CD1c-positive myeloid dendritic cell (primary cell): ENCODE measurements around the gene STRIP1.

Experiments used
- DNase-seq: peaks from one replicate; pipeline ENCODE4 v3.0.0-alpha.2; 2016; ENCODE audit errors: extremely low spot score

STRIP1 gene

GRCh38 chr1:110049801-110050601 is 15.6 kb downstream of the STRIP1 start:
- DNase-seq: no peak

- DNase-seq: no peak
Measured at GRCh38 chr1:110050602-110051261, 16.3 kb downstream of the STRIP1 start.

DNA sequence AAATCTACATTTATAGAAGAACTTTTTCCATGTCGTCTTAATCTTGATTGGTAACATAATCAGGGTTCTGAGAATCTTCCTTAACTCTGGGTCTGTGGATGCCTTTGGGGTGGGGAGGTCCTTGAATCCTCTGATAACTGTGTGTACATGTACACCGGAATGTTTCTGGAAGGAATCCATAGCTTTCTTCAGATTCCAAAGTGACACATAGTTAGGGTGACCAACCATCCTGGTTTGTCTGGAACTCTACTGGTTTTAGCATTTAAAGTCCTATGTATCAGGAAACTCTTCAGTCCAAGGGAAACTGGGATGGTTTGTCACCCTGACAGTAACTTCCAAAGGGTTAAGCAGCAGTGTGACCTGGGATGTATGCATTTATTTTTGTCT is 16.8 kb downstream of the STRIP1 start:
- DNase-seq: no peak

- DNase-seq: peak; percentile 64
Measured at GRCh38 chr1:110053552-110054428, 19.4 kb downstream of the STRIP1 start.

GRCh38 chr1:110055493-110056284 is 21.3 kb downstream of the STRIP1 start:
- no peak for DNase-seq

DNA sequence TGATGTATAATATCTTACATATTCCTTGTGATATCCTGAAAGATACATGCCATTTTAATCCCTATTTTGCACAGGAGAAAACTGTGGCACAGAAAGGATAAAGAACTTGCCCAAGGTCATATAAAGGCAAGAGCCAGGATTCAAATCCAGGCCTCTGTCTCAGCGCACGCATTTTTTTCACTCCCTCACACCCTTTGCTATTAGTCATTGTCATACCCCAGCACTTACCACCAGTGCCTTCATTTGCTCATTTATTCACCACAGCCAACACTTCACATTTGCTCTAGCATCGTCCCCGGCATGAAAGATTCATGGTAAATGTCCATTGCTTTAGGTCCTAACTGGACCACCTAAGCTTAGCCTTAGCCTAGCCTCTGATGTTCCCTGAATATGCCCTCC is 21.9 kb downstream of the STRIP1 start:
- no peak for DNase-seq

DNA sequence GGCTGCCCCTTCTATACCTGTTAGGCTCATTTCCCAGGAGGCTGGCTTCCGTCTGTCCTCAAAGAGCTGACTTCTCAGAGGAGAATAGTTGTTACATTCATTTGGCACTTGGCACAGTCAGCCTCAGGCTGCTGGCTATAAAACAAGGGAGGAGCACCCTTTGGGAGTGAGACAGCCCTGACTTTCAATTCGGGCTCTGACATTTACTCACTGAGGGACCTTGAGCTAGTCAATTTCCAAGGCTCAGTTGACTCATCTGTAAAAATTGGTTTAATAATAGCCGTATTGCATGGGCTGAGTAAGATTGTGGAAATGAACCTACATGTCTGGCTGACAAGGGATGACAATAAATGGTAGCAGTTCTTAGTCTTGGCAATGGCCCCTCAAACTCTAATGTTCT is 22.4 kb downstream of the STRIP1 start:
- no peak for DNase-seq

- peak; percentile 81 for DNase-seq
Measured at GRCh38 chr1:110057963-110058518, 23.6 kb downstream of the STRIP1 start.

- no peak for DNase-seq
Measured at GRCh38 chr1:110058591-110058990, 24.2 kb downstream of the STRIP1 start.

GRCh38 chr1:110059133-110059863 is 24.9 kb downstream of the STRIP1 start:
- no peak for DNase-seq

DNA sequence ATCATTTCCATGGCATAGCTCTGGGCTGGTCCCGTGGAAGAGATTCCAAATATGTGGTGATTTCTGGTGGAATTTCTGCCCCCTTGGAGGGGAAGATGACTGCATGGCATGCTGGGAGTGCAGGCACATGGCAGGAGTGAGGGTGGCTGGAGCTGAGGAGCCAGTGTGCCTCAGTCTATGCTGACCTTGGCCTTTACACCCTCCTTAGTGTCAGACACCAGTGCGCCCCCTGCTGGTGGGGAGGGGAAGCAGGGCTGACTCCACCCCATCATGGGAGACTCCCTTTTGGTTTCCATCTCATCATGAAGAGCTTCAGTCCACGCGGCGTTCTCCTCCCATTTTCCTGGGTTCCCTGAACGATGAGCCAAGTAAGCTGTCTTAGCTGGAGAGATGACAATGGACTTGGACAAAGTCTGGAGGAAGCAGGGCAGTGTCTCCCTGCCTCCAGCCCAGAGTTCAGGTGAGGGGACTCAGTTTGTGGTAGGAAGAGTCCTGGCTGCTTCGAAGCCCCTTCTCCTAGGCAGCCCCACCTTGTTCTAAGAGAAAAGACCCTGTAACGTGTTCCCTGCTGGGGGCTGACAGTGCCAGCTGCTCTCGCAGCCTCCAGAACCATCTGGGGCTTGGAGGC is 25.7 kb downstream of the STRIP1 start:
- DNase-seq: peak; percentile 72

GRCh38 chr1:110060662-110061060 is 26.2 kb downstream of the STRIP1 start:
- no peak for DNase-seq

DNA sequence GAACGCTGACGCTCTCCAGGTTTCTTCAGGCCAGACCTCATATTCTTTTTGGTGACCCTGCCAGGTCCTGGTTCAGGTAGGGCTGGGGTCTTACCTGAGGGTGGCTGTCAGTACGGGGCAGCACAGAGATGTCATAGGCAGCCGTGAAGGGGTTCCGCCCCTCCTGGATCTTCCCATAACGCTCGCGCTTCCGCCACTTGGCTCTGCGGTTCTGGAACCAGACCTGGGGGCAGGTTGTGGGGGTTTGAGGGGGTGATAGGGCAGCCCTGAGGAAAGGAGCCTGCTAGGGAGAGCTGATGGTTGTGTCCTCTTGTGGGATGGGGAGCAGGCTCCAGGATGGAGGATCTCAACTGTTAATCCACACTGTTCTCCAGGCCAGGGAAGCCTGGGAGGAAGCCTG is 26.9 kb downstream of the STRIP1 start:
- no peak for DNase-seq

GRCh38 chr1:110062612-110063011 is 28.2 kb downstream of the STRIP1 start:
- no peak for DNase-seq

GRCh38 chr1:110063781-110064180 is 29.4 kb downstream of the STRIP1 start:
- DNase-seq: no peak

DNA sequence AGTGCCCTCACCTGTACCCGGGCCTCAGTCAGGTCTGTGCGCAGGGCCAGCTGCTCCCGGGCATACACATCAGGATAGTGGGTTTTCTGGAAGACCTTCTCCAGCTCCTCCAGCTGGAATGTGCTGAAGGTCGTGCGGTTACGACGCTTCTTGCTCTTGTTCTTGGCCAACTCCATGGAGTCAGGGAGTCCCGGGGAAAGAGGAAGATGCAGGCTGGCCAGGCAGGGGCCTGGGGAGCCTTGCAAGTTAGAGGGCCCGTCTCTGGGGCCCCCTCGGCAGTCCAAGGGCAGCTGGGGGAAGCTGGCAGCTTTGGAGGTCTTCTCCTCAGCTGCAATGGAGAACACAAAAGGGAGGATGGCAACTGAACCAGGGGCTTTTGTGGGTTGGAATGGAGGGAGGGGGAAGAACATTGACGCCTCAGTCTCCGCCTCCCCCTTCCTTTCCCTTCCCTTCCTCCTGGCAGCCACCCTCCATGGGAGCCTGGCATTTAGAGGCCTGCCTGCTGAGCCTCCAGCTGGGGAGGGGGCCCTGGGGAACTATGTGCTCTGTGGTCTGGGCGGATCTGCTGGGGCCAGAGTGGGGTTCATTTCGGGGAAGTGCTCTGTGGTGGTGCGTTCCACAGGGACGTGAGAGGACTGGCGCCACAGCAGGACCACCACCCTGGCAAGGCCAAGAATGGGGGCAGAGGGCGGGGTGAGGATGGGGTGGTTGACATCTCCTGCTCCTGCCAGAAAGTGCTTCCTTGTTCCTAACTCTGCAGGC is 30.3 kb downstream of the STRIP1 start:
- no peak for DNase-seq

GRCh38 chr1:110065841-110066240 is 31.4 kb downstream of the STRIP1 start:
- DNase-seq: no peak

DNA sequence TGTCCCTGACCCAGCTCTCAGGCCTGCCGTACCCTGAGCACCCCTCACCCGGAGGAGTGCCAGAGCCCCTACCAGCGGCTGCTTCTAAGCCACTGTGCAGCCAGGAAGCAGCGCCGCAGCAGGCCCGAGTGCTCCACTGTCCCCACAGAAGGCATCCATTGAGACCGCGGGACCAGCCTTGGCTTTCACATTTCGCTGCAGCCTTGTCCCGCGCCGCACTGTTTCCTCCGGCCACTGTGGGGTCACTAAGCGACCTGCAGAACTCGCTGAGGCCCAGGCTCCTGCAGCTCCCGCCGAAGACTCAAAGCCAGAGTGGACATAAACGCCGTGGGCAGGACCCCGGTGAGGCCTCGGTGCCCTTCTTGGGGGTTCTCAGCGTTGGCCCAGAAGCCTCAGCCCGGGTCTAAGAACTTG is 33.1 kb downstream of the STRIP1 start:
- no peak for DNase-seq

DNA sequence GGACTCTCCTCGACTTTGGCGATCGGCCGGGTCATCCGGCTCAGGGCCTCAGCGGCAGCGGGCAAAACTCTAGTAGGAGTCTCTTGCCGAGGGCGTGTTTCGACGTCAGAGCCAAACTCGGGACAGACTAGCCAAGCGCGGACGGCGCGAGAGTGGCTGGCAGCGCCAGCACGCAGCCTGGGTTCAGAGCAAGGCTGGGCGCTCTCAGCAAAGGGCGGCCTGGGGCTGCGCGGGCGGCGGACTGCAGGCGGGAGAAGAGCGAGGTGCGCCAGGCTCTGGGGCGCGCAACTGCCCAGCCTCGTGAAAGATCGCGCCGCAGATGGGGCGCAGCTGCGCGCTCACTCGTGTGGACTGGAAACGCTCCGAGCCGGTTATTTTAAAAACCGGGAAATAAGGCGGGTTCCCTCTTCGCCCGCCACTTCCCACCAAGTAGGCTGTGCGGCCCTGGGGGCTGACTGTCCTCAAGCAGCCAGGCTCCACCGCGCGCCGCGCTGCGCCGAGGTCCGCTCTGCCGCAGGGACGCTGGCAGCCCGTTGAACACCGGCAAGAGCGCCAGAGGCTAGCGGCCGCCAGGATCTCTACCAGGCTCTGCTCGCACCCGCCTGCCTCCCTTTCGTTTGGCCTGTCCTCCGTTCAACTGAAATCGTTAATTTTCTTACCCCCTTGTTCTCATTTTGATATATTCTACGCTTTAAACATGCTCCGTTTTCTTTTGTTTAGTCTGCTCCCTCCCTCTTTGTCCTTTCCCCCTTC is 33.6 kb downstream of the STRIP1 start:
- DNase-seq: peak; percentile 28
